Measurements from ENCODE around the gene GFRA4.

DNA sequence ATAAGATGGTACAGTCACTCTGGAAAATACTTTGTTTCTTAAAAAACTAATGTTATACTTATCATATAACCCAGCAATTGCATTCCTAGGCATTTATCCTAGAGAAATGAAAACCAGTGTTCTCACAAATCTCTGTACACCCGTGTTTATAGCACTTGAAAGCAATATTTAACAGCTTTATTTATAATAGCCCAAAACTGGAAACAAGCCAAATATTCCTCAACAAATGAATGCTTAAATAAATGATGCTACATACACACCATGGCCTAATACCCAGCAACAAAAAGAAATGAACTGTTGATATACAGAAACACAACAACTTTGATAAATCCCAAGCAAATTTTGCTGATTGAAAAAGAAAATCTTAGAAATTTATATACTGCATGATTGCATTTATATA lies 51.3 kb downstream of the GFRA4 start:
- TF ChIP-seq, protein P1, sequence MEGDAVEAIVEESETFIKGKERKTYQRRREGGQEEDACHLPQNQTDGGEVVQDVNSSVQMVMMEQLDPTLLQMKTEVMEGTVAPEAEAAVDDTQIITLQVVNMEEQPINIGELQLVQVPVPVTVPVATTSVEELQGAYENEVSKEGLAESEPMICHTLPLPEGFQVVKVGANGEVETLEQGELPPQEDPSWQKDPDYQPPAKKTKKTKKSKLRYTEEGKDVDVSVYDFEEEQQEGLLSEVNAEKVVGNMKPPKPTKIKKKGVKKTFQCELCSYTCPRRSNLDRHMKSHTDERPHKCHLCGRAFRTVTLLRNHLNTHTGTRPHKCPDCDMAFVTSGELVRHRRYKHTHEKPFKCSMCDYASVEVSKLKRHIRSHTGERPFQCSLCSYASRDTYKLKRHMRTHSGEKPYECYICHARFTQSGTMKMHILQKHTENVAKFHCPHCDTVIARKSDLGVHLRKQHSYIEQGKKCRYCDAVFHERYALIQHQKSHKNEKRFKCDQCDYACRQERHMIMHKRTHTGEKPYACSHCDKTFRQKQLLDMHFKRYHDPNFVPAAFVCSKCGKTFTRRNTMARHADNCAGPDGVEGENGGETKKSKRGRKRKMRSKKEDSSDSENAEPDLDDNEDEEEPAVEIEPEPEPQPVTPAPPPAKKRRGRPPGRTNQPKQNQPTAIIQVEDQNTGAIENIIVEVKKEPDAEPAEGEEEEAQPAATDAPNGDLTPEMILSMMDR (IDR thresholded peaks at IDR 0.05) = no peak
- TF ChIP-seq POLR2A (IDR thresholded peaks at IDR 0.05) = no peak
- no peak for TF ChIP-seq EP300 (IDR thresholded peaks at IDR 0.05)

Data from sigmoid colon (tissue), 4 donors.